GM19099 (cell line): ENCODE data around the gene MED29.

Experiments used
- POLR2A ChIP-seq: IDR thresholded peaks from 3 replicates; pipeline ENCODE4 v1.6.1; 2011; ENCODE audit warnings: low read depth; ENCODE audit not compliant: insufficient read length; ENCODE audit errors: extremely low read depth

Gene MED29

DNA sequence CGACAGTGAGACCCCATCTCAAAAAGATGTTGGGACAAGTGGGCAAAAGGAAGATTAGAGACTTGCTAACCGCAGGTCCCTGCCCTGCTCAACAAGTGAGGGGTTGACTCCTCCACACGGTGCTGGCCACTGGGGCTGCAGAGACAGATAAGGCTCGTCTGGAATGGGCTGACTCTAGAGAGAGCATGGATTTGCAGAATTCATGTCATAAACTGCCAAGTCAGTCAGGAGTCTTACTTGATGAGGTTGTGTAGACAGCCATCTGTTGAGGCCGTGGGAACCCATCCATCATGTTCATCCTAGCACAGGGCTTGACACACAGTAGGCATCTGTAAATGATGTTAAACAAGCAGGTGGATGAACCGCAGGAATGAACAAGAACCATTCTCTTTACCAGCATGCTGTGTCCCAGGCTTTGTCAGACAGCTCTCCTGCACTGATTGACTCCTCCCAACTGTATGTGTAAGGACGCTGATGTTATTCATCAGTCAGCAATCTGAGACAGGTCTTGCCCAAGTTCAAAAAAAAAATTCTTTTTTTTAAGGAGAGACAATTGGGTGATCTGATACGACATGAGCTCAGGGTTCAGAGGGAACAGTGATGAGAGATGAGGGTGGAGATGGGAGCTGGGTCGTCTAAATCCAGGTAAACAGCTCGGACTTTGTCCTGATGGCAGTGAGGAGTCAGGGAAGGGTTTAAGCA, 9.1 kb upstream of the MED29 start:
- no peak for TF ChIP-seq POLR2A

DNA sequence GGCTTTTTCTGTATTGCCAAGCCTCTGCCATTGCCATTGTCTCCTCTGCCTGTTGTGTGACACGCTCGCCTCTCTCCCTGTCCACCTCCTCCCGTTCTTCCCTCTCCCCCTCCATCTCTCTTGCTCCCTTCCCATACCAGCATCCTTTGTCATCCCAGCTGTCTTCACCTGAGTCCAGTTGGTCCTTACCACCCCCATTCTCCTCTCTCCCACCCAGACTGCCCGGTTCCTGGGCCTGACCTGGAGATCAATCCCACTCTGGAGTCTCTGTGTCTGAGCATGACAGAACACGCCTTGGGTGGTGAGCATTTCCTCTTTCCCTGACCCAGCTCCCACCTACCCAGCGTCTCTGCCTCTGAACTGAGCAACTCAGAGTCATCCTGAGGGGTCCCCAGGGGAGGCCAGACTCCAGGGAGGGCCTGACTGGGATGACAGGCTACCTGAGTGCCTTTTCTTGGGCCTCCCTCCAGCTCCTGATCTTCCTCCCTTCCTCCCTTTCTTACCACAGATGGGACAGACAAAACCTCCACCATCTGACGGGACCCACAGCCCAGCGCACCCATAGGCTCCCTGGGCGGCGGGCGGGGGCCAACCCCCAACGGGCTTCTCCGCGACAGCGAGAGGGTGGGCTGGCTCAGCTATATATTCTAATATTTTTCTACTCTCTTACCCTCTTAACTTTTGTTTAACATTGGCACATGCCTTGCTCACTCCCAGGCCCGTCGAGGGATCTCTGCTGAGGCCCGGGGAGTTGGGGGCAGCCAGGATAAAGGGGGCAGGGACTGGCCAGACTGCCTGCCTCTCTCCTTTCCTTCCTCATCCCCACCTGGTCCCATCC, 8.0 kb upstream of the MED29 start:
- TF ChIP-seq POLR2A = no peak

DNA sequence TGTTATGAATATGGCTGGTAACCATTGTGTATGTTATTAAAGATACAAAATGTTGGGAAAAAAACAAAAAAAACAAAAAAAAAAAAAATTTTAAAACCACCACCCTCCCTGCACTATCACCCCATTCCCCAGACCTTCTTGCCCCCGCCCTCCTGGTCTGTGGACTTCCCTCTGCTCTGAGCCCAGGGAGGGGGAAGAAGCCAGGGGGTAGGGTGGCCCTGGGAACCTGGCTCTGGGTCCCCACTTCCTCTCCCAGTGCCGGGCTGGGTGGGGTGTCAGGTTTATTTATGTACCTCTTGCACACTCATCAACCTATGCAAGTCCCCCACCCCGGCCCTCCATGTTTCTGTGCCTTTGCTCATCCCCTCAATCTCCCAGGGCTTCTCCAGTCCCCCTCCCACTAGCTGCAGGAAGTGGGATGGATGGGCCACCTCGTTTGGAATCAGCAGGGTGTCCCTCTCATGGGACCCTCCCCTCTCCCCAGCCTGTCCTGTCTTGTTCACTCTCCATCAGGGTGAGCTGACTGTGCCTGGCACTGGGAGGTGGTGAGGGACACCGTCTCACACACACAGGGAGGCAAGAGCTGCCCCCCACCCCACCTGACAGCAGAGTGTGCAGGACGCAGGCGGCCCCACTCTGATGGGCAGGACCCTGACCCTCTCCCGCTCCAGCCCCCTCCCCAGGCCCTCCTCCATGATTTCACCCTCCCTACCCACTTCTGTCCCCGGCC, 6.2 kb upstream of the MED29 start:
- no peak for TF ChIP-seq POLR2A

DNA sequence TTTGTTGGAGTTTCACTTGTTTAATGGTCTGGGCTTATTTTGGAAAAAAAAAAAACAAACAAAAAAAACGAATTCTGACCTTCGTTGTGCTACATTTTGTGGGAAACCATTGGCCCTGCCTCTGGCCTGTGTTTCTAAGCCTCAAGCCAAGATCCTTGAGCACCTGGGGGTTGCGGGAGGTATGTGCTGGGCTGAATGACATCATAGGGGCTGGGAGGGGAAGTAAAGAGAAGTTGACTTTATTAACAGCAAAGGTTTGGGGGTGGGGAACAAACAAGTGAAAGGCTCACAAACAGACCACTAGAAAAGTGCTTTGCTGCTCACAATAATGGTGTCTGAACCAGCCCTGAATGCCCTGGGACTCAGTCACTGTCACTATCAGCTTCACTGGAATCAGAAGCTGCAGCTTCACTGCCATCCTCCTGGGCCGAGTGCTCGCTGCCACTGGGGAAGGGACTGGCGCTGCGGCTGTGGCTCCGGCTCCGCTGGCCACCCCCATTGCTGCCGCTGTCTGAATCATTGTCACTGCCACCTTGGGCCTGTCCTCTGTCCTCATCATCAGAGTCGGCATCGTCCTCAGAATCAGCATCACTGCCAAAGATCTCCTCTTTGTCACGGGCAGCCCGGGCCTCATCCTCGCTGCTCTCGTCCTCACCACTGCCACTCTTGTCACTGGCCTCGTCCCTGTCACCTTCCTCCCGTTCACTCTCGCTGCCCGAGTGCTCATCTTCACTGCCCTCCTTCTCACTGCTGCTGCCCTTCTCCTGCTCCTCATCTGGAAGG, 5.4 kb upstream of the MED29 start:
- TF ChIP-seq POLR2A = peak; percentile 7

DNA sequence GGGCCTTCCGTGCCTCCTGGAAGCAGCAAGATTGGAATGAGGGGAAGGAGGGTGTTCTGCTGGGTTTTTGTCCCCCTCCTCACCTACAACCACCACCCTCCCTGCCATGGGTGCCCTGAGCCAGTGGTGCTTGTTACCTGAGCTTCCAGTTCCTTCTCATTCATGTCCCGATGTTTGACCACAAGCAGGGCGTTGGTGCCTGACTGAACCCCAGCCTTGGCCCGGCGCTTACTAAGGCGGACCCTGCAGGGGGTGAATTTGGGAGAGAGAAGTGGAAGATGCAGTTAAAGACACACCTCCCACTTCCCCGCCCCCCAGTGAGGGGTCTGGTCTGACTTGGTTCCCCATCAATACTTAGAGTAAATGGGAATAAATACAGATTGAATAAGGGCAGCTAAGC, 4.6 kb upstream of the MED29 start:
- no peak for TF ChIP-seq POLR2A

DNA sequence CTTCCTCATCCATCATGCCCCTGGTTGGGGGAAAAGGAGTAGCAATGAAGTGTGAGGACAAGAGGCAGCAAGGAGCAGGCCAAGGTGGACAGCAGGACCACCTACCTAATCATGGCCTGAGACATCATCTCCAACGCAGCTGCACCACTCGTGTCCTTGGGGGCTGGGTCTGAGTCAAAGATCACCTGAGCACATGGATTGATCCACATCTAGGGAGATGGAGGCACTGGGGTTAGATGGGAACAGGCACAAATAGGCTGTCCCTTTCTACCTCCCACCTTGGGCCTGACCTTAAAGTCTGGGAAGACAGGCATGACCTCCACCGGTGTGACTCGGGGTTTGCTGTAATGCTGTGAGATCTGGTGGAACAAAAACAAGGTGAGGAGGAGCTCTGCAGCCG, 2.5 kb upstream of the MED29 start:
- TF ChIP-seq POLR2A = no peak

DNA sequence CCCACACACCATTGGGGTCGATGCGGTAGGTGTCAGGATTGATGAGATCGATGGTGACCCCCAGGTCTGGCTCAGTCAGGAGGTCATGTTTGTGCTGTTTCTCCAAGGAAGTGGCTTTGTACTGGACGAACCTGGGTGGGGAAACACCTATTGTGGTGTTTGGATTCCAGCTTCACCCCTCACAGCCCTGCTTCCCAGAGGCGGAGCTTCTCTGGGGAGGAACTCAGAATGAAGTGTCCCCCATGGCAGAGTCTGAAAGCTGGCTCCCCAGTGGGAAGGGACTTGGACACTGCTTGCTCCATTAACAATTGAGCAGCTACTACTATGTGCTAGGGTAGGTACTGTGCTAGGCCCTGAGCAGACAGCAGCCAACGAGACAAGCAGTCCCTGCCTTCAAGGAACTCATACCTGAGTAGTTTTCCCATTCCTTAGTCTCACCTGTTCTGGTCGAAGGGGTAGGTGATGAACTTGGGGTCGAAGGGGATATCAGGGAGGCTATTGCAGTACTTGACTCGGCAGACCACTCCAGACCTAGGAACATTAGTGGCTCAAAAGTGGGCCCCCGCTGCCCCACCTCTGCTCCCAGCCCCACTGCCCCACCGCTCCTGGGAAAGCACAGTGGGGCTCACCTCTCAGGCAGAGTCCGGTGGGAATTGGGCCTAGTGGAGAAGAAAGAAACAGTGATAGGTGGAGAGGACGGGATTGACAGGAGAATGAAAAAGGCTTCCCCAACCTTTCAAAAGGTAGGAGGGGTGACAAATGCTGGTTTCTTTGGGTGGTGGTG, 1.4 kb upstream of the MED29 start:
- TF ChIP-seq POLR2A = no peak

DNA sequence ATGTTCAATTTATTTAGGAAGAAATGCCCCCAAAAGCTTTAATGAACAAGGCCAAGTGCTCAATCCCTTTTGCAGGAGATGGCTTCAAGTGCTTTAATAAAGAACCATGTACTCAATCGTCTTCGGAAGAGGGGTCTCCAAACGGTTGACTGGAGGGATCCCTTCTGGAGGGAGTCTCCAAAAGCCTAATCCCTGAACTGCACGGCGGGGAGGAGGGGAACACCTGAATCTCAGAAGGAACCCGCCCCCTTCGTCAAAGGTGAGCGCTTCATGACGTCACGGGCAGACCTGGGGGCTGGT, 777 bp upstream of the MED29 start:
- TF ChIP-seq POLR2A = no peak

DNA sequence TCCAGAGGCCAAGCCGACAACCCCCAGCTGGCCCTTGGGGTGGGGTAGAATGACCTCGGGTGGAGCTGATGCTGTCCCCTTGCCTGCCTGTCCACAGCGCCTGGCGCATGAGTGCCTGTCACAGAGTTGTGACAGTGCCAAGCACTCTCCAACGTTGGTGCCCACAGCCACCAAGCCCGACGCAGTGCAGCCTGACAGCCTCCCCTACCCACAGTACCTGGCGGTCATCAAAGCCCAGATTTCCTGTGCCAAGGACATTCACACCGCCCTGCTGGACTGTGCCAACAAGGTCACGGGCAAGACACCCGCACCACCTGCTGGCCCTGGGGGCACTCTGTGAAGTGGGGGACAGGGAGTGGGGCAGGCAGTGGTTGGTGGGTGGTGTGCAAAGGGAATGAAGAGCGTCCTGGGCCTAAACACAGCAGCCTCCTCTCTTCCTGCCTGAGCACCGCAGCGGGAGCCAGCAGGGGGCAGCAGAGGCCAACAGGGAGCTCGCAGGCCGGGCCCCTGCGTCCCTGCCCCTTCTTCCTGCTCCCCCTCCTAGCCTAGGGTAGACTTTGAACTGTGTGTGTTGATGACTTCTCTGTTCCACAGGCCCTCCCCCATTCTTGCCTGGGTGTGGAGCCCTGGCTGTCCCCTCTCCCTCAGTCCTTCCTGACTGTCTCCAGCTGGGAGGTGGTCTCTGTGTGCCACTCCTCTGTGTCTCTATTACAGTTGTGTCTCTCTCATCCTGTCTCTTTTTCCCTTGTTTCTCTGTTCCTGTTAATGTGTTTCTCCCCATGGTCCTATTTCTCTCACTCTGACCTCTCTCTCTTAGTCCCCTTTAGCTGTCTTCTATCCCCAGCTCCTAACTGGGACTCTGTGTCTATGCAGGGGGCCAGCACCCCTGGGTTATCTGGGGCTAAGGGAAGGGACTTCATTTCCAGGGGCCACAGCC, 6.5 kb downstream of the MED29 start:
- no peak for TF ChIP-seq POLR2A

DNA sequence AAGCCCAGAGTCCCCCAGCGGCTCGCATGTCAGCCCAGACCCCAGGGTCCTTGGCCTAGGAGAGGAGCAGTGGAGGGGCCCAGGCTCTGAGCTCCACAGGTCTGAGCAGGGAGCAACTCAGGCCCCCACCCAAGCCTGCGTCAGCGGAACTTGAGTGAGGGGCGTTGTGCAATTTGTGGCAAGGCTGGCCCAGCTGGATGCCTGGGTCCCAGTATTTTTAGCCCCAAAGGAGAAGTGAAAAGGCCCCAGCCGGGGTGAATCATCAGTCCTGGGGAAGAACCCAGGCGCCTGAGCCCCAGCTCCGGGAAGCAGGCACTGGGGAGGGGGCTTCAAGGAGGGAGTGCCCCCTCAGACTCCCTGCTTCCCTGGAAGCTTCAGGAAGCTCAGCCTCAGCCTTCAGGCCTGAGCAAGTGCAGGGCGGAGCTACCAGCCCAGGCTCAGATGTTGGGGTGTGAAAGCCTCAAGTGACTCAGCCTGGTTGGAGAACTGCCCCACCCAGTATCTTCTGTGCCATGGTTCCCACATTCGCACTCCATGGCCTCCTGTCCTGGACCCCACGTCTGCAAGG, 7.2 kb downstream of the MED29 start:
- TF ChIP-seq POLR2A = no peak

DNA sequence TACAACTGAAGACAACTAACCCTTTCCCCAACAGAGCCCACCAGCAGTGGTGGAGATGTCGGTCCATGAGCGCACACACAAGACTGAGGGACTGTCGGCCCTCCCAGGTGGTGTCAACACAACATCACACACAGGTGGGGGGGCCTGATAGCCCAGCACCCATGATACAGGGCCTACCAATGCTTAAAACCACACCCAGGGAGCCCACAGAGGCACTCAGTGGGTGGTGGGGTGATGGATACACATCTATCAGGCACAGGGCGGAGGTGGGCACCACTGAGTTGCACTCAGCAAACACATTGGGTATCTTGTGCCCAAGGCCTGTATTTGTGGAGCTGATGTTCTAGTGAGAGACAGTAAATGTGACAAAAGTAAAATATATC, 8.5 kb downstream of the MED29 start:
- TF ChIP-seq POLR2A = no peak

DNA sequence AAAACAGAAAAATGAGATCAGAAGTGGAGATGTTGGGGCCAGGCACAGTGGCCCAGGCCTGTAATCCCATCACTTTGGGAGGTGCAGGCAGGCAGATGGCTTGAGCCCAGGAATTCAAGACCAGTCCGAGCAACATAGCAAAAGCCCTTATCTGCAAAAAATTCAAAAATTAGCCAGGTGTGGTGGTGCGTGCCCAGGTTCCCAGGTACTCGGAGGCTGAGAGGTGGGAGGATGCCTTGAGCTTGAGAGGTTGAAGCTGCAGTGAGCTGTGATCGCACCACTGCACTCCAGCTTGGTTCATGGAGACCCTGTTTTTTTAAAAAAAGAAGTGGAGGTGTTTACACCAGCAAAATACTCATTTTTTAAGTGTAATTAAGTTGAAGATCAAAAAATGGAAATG, 8.9 kb downstream of the MED29 start:
- no peak for TF ChIP-seq POLR2A

DNA sequence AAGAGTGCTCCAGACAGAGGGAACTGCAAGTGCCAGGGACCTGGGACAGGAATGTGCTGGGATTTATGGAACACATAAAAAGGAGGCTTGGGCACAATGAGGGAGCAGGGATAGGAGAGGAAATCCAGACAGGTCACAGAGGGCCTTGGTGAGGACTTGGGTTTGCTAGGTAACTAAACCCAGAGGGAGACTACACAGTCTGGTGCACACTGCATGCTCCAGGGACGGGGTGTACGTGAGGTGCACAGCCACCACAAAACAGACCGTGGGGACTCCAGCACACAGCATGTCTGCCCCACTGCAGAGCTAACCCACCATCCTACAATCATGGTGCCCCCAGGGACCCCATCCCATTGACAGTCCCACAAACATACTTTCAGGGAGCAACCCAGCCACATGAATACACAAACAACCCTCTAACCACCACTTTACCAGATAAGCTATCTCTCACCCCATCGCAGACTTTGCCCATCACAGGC, 9.9 kb downstream of the MED29 start:
- TF ChIP-seq POLR2A = no peak
